NCI-H2196 (cell line): ENCODE results near the gene INPP4B.
A peak's percentile ranks its signal among the peaks of the same experiment; 100 is the strongest.

Source experiments
- DNase-seq: peaks from one replicate; lab custom pipeline; 2025; ENCODE audit not compliant: unreplicated experiment; lab: John Stamatoyannopoulos, UW

The INPP4B gene

GRCh38 chr4:142485452-142485851, 360.6 kb downstream of the INPP4B start:
- DNase-seq = no peak

- DNase-seq = no peak
These were observed 365.9 kb downstream of the INPP4B start for GRCh38 chr4:142480244-142480643.

- peak; percentile 8 for DNase-seq
These were observed 370.4 kb downstream of the INPP4B start for GRCh38 chr4:142475663-142476062.

DNA sequence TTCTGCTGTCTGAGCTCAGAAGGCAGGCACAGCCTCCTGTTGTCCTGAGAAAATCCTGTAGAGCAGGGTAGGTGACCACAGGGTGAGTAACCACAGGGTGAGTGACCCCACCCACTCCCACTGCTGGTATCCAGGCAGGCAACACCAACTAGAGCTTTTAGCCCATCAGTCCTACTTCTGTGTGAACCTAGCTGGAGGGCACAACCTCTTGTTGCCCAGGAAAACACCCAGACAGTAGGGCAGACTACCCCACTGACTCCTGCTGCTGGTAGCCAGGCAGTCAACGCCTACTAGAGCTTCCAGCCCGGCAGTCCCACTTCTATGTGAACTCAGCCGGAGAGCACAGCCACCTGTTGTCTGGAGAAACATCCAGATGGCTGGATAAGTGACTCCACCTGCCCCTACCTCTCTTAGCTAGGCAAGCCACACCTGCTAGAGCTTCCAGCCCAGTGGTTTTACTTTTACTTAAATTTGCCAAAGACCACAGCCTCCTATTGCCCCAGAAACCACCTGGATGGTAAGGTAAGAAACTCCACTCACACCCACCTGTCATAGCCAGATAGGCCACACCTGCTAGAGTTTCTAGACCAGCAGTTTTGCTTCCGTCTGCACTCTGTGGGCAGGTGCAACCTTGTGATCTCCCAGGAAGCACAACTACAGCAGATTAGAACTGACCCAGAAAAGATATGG, 371.6 kb downstream of the INPP4B start:
- peak; percentile 68 for DNase-seq

GRCh38 chr4:142473960-142474338, 372.2 kb downstream of the INPP4B start:
- DNase-seq = peak; percentile 32

- peak; percentile 32 for DNase-seq
These were observed 372.7 kb downstream of the INPP4B start for GRCh38 chr4:142473218-142473959.

GRCh38 chr4:142467088-142467487, 379.0 kb downstream of the INPP4B start:
- DNase-seq = no peak

GRCh38 chr4:142465526-142465925, 380.6 kb downstream of the INPP4B start:
- no peak for DNase-seq

DNA sequence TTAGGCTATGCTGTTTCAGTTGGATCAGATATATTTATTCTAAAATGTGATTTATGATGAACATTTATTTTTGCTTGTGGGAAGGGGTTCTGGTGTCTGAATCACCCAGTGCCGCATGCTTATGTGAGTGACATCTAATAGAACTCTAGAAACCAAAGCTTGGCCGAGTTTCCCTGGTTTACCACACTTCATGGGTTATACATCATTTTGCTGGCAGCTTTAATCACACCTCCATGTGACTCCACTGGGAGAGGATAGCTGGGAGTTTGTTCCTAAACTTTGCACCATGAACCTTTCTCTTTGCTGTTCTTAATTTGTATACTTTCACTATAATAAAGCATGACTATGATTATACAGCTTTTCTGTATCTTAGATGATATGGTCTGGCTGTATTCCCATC, 382.9 kb downstream of the INPP4B start:
- DNase-seq = no peak

DNA sequence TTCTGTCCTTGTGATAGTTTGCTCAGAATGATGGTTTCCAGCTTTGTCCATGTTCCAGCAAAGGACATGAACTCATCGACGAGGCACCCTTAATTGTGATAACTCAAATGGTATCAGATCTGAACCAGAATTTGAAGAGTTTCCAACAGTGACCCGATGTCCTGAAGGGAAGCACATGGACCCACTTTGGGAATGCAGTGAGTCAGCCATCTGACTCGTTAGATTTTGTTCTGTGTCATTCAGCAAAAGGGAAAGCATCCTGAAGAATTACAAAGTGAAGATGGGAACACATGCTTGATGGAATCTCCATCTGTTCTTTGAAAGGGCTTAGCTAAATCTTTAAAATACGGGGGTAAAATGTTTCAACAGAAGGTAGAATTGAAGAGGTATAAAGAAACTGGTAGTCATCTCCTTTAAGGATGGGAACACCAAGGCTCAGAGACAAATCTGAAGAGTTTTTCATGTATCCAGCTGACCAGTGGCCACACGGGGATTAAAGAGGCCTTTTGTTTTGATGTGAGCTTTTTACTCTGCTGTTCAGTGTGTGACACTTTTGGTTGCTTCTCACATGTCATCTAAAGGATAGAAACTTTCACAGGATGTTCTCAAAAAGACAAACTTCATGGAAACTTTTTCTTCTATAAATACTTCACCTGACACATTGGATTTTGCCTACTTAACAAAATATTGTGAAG, 393.8 kb downstream of the INPP4B start:
- DNase-seq = no peak

DNA sequence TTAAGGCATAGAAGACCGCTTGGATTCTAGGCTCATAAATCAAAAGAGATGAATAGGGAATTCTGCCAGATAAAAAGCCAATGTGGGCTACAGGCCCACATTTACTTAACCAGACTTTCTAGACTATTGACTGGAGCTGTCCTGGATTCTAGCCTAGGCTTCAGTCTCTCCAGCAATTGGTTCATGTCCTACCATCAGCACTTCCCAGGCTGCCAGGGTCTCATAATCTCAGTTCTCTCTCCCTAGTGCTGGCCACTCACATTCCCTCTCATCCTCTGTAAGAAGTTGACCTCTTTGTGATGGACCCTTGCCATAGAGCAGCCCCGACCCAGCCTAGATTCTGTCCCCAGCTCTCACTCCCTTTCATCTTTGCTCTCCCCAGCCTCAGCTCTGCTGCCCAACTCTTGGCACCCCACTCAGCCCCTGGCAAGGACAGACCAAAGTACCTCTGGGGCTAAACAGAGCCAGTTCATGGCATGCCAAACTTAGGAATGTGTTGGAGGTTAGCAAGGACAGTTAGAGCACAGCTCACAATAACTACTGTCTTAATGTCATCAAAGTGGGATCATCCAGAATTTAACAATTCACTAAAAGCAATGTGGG, 396.2 kb downstream of the INPP4B start:
- DNase-seq = no peak

- no peak for DNase-seq
These were observed 399.1 kb downstream of the INPP4B start for GRCh38 chr4:142447009-142447408.

- DNase-seq = no peak
These were observed 402.6 kb downstream of the INPP4B start for GRCh38 chr4:142443469-142443868.

GRCh38 chr4:142440093-142440492, 406.0 kb downstream of the INPP4B start:
- DNase-seq = no peak

- peak; percentile 45 for DNase-seq
These were observed 410.4 kb downstream of the INPP4B start for GRCh38 chr4:142435599-142436235.

DNA sequence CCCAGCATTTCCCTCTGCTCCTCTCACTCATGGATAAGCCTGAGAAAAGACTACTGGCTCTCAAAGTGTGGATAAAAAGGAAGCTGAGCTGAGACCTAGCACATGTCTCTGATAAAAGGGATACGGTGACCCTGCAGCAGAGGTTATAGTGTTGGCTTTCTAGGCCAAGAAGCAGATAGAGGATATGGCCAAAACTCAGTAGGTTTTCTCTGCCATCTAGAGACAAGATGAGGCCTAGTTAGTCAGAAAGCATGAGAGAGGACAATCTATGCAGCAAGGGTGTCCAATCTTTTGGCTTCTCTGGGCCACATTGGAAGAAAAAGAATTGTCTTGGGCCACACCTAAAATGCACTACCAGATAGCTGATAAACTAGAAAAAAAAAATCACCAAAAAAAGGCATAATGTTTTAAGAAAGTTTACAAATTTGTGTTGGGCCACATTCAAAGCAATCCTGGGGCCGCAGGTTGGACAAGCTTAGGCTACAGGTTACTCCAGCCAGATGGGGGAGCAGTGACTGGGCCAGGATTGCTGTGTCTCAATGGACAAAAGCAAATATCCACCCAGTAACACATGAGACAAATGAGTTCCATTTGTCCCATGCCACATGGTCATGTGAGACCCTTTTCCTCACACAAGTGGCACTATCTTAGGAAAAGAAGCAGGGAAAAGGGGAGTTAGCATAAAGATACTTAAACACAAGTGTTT, 411.4 kb downstream of the INPP4B start:
- DNase-seq = no peak

DNA sequence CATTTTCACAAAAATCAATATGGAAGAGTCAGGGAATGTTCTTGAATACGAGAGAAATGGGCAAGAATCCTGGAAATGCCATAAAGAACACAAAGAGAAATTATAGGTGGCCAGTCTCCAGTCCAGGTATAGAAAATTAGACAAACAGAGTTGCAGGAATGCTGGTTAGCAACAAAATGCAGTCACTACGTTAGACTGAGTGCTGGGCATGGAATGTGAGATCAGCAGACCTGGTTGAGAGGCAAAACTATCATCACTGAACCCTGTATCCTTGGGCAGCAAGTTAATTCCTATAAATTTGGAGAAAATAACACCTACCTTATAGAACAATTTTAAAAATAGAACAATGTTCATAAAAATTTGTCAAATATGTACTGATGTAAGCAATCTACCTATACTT, 417.4 kb downstream of the INPP4B start:
- no peak for DNase-seq

- no peak for DNase-seq
These were observed 418.6 kb downstream of the INPP4B start for GRCh38 chr4:142427456-142427855.

- no peak for DNase-seq
These were observed 422.2 kb downstream of the INPP4B start for GRCh38 chr4:142423861-142424260.

DNA sequence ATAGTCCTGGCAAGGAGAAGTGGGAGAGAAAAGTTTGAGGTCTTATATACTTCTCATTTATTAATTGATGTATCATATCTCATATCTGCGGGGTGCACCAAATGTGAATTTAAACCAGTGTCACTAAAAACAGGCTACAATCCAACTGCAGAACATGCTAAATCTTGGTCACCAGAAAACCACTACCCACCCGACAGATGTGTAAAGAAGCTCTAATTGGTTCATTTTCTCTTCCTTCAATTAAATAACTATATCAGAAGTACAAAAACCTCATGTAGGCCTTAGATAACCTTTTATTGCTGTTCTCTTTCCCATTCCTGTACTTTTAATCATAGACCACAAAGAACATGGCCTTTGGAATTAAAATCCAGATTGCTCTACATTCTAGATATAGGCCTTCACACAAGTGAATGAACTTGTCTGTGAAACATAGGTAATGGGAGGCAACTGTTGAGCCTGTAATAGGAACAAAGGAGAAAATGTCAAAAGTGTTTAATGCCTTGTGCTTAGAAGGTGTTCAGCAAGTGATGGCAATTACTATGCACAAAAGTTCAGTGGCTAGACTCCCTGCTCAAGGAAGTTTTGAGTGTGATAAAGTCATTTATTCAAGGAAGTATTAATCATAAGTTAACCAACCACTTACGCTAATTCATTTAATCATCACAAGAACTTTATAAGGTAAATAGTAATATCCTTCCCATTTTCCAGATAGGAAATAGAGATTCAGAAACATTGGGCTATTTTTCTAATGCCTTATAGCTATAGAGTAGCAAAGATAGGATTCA, 425.6 kb downstream of the INPP4B start:
- no peak for DNase-seq
